Ovary (tissue), 9 donors: ENCODE data around the gene SETD7. TPM values are rescaled to one million over a fixed set of nuclear protein-coding genes. Genes with fewer than 3 reads are reported as not detected.

ENCODE experiments used
- DNase-seq, 5 donors: peaks; one replicate each; pipeline ENCODE4 v3.0.0-alpha.2; 2019 to 2020
- H3K27ac ChIP-seq, 2 donors: fragments of 200-600 bp; one replicate each; pipeline versions ENCODE4 v1.5.1 to v1.8.0; 2019 to 2022
- H3K27me3 ChIP-seq: fragments of 200-600 bp; one replicate; pipeline ENCODE4 v1.8.0; 2022
- H3K36me3 ChIP-seq: fragments of 200-600 bp; sonication (generic); one replicate; pipeline ENCODE4 v1.5.1; 2019
- H3K4me1 ChIP-seq: one replicate; pipeline ENCODE4 v1.8.1; 2013; ENCODE audit warnings: mild to moderate bottlenecking, moderate library complexity; ENCODE audit not compliant: insufficient read depth
- H3K4me3 ChIP-seq: fragments of 200-600 bp; sonication (generic); one replicate; pipeline ENCODE4 v1.5.1; 2017
- H3K9me3 ChIP-seq, 2 donors: fragments of 200-600 bp in 1 of 2; sonication (generic) in 1 of 2; one replicate each; pipeline versions ENCODE4 v1.5.1 to v1.8.1; 2013 to 2019; ENCODE audit warnings: mild to moderate bottlenecking in 1 of 2, moderate library complexity in 1 of 2
- CTCF ChIP-seq, 3 donors: fragments of 450-650 bp in 2 of 3; fragments of 200-600 bp in 1 of 3; IDR thresholded peaks; one replicate each; pipeline versions ENCODE4 v1.5.1 to v1.8.0; 2016 to 2022; ENCODE audit warnings: antibody characterized with exemption in 3 of 3, mild to moderate bottlenecking in 1 of 3
- EP300 ChIP-seq: sonication (generic); formaldehyde crosslinking; IDR thresholded peaks from one replicate; pipeline ENCODE4 v1.6.1; 2017; ENCODE audit warnings: antibody characterized with exemption
- POLR2A ChIP-seq: fragments of 450-650 bp; IDR thresholded peaks from one replicate; pipeline ENCODE4 v1.6.1; 2017; ENCODE audit warnings: antibody characterized with exemption, mild to moderate bottlenecking, moderate library complexity
- WGBS, 3 donors: extraction: QIAGEN DNeasy Blood & Tissue Kit in 1 of 3; methylation state at CpG; one replicate each; pipeline versions ENCODE4 v1.1.5 to v1.1.7; 2013 to 2017; 5-methylcytosine and 5-hydroxymethylcytosine counted together
- intact Hi-C, 4 donors: fragments of 100-400 bp; cut with DNase I; formaldehyde crosslinking; loops; one replicate each; pipeline versions ENCODE4 v1.11.0 to v1.15.1; 2022 to 2023
- polyA plus RNA-seq, 2 donors: library from polyadenylated mRNA; stranded (reverse); fragments of 200-250 nt in 1 of 2; fragments of 350-450 nt in 1 of 2; fragmentation: Illumina TruSeq in 1 of 2; extraction: RNeasy Lipid Tissue Mini Kit (QIAGEN cat#74804) in 1 of 2; gene quantifications; one replicate each; pipeline ENCODE4 v1.2.3, GENCODE V29; 2013 to 2014
- total RNA-seq, 7 donors: library from RNA; depleted of rRNA in 2 of 7; stranded (reverse); fragments of >200 nt in 2 of 7; fragmentation: NEBNext Ultra II Directional in 3 of 7; extraction: Animal tissue kit (Norgen Biotek cat#: 25700) in 3 of 7; gene quantifications; one replicate each; pipeline versions ENCODE4 v1.1.0 to v1.2.4, GENCODE V29; 2016 to 2023
- donor health status: DM: no; HTN: no; CAD: no; lungs with moderate emphysema.
- donor health status: DM: no; HTN: no; CAD: no.
- donor health status: Bipolar disorder and iron deficiency.
- donor health status: DM: yes; HTN: yes; CAD: no.
- donor health status: DM: no; HTN: no; CAD: no.
- donor health status: DM: yes; HTN: yes; CAD: no.

Gene SETD7
- total and polyA plus RNA-seq, 9 donors: 14.3 to 52.4 (median 32.8) TPM

GRCh38 chr4:139481465-139481864 lies 74.6 kb downstream of the SETD7 start:
- 65 to 100% (median 73%) methylated on average over 1 of the region's 1 CpG for WGBS, 3 donors
- intact Hi-C loops: no loop called here
- TF ChIP-seq EP300 (no peak), POLR2A (no peak), CTCF (IDR thresholded peaks at IDR 0.05) (no peak)

GRCh38 chr4:139476363-139476762 lies 79.7 kb downstream of the SETD7 start:
- H3K36me3 ChIP-seq: no peaks in the 10 kb centered on the region
- intact Hi-C loops: no loop called here
- H3K27me3 ChIP-seq: no peaks in the 10 kb centered on the region
- WGBS, 3 donors: 93 to 95% (median 95%) methylated on average over 4 of the region's 4 CpGs
- no peak for DNase-seq
- TF ChIP-seq CTCF (IDR thresholded peaks at IDR 0.05) (no peak), EP300 (no peak), POLR2A (no peak)
- H3K9me3 ChIP-seq: no peaks in the 10 kb centered on the region
- no peak overlapping the region for H3K4me3 ChIP-seq
- H3K27ac ChIP-seq: no peak overlapping the region
- peaks cover 8% of the 10 kb centered on the region for H3K4me1 ChIP-seq

More at GRCh38 chr4:139481465-139481864, 74.6 kb downstream of the SETD7 start:
- DNase-seq: no peak
- no peaks in the 10 kb centered on the region for H3K27me3 ChIP-seq
- no peak overlapping the region for H3K27ac ChIP-seq
- no peaks in the 10 kb centered on the region for H3K9me3 ChIP-seq
- H3K4me1 ChIP-seq: peaks cover 8% of the 10 kb centered on the region
- H3K36me3 ChIP-seq: no peaks in the 10 kb centered on the region
- H3K4me3 ChIP-seq: no peak overlapping the region

DNA sequence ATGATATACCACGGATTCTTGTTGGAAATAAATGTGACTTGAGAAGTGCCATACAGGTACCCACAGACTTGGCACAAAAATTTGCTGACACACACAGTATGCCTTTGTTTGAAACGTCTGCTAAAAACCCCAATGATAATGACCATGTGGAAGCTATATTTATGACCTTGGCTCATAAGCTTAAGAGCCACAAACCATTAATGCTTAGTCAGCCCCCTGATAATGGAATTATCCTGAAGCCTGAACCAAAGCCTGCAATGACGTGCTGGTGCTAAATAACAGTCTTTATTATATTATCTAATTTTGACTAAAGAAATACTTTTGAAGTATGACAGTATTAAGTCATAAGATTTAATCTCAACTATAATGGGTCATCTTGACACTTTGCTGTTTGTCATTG lies 83.2 kb downstream of the SETD7 start:
- H3K27me3 ChIP-seq: no peaks in the 10 kb centered on the region
- no peaks in the 10 kb centered on the region for H3K9me3 ChIP-seq
- peaks cover 1% of the 10 kb centered on the region for H3K4me1 ChIP-seq
- no peak for DNase-seq
- H3K4me3 ChIP-seq: no peak overlapping the region
- intact Hi-C loops: no loop called here
- H3K36me3 ChIP-seq: no peaks in the 10 kb centered on the region
- TF ChIP-seq CTCF (IDR thresholded peaks at IDR 0.05) (no peak), POLR2A (no peak), EP300 (no peak)
- 64 to 67% (median 66%) methylated on average over 3 of the region's 3 CpGs for WGBS, 3 donors
- no peak overlapping the region for H3K27ac ChIP-seq

DNA sequence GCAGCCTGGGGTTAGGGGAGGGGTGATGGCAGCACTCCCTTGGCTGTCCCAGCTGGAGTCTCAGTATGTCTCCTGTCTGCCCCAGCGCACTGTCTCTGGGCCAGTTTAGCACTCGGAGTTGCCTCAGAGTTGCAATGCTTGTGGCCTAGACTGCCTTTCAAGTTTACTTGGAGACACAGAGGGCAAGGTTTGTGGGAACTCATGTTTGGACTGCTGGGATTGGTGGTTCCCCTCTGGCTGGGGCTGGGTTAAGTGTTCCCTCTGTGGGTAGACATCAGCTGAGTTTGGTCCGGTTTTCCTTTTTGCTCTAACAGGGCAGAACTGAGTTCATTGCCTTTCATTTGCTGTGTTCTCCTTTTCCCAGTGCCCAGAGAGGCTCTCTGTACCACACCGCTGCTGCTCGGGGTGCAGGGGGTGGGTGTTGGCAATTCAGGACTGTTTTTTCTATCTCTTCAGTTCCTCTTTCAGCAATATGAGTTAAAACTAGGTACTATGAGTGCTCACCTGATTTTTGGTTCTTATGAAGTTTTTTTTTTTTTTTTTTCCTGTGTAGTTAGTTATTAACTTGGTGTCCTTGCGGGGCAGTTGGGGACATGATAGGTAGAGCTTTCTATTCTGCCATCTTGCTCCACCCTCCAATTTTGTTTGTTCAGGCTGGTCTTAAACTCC lies 84.9 kb downstream of the SETD7 start:
- no peak for TF ChIP-seq POLR2A
- TF ChIP-seq EP300: no peak
- no peak for TF ChIP-seq CTCF (IDR thresholded peaks at IDR 0.05)
- DNase-seq: no peak
- no peaks in the 10 kb centered on the region for H3K4me1 ChIP-seq
- H3K4me3 ChIP-seq: no peak overlapping the region
- H3K36me3 ChIP-seq: no peaks in the 10 kb centered on the region
- 95 to 97% (median 96%) methylated on average over 6 of the region's 6 CpGs for WGBS, 3 donors
- intact Hi-C loops: no loop called here
- no peak overlapping the region for H3K27ac ChIP-seq
- no peaks in the 10 kb centered on the region for H3K27me3 ChIP-seq
- H3K9me3 ChIP-seq: no peaks in the 10 kb centered on the region
